Smooth muscle cell (in vitro differentiated cells): ENCODE data around the gene PRAMEF11. TPM values are rescaled to one million over a fixed set of nuclear protein-coding genes. Genes with fewer than 3 reads are reported as not detected.
"Not testable (repeated sequence)": the region's sequence is repeated elsewhere in the genome, so short reads cannot be mapped to it uniquely, and the experiment has no call there.

ENCODE experiments used
- DNase-seq: peaks from one replicate; lab custom pipeline; 2025; ENCODE audit not compliant: unreplicated experiment; lab: John Stamatoyannopoulos, UW
- H2AFZ ChIP-seq: fragments of 200-600 bp; sonication (generic); 2 replicates; pipeline ENCODE4 v1.6.0; 2016; ENCODE audit warnings: antibody characterized with exemption, low read depth, mild to moderate bottlenecking
- H3F3A ChIP-seq: fragments of 200-600 bp; sonication (generic); 2 replicates; pipeline ENCODE4 v1.6.0; 2017; ENCODE audit warnings: antibody characterized with exemption, low read depth
- H3K27ac ChIP-seq: fragments of 200-600 bp; sonication (generic); 2 replicates; pipeline ENCODE4 v1.5.1; 2016; ENCODE audit warnings: low read depth, mild to moderate bottlenecking
- H3K27me3 ChIP-seq: fragments of 200-600 bp; sonication (generic); 2 replicates; pipeline ENCODE4 v1.6.1; 2016; ENCODE audit warnings: low read depth, mild to moderate bottlenecking
- H3K36me3 ChIP-seq: fragments of 200-600 bp; sonication (generic); 2 replicates; pipeline ENCODE4 v1.5.1; 2016; ENCODE audit warnings: low read depth
- H3K4me1 ChIP-seq: fragments of 200-600 bp; sonication (generic); 2 replicates; pipeline ENCODE4 v1.5.1; 2016; ENCODE audit warnings: low read depth
- H3K4me2 ChIP-seq: fragments of 200-600 bp; sonication (generic); 2 replicates; pipeline ENCODE4 v1.6.0; 2016; ENCODE audit warnings: mild to moderate bottlenecking
- H3K4me3 ChIP-seq: fragments of 200-600 bp; sonication (generic); 2 replicates; pipeline ENCODE4 v1.5.1; 2016; ENCODE audit warnings: mild to moderate bottlenecking
- H3K79me2 ChIP-seq: fragments of 200-600 bp; sonication (generic); 2 replicates; pipeline ENCODE4 v1.6.0; 2016; ENCODE audit warnings: low read depth, mild to moderate bottlenecking
- H3K9ac ChIP-seq: fragments of 200-600 bp; sonication (generic); 2 replicates; pipeline ENCODE4 v1.6.0; 2016; ENCODE audit warnings: low read depth
- H3K9me3 ChIP-seq: fragments of 200-600 bp; sonication (generic); replicated peaks from 2 replicates; pipeline ENCODE4 v1.5.1; 2016; ENCODE audit warnings: low read depth
- H4K20me1 ChIP-seq: fragments of 200-600 bp; sonication (generic); 2 replicates; pipeline ENCODE4 v1.6.0; 2016; ENCODE audit warnings: low read depth
- WGBS: methylation state at CpG from one replicate; pipeline ENCODE4 v1.1.7; 2016; ENCODE audit warnings: low lambda C conversion rate; 5-methylcytosine and 5-hydroxymethylcytosine counted together
- polyA plus RNA-seq: library from polyadenylated mRNA; unstranded; fragments of >200 nt; fragmentation: Nextera tagmentation; extraction: Ambion mirVana; gene quantifications from 2 replicates; pipeline ENCODE4 v1.2.1, GENCODE V29; 2016
- total RNA-seq: library from RNA; depleted of rRNA; stranded (reverse); fragments of >200 nt; gene quantifications from 2 replicates; pipeline ENCODE4 v1.2.3, GENCODE V29; 2014
- TF ChIP-seq, protein P1 (sequence below): fragments of 200-600 bp; sonication (generic); IDR thresholded peaks from 2 replicates; pipeline ENCODE4 v1.5.1; 2017; ENCODE audit warnings: borderline replicate concordance, mild to moderate bottlenecking, antibody characterized with exemption; ENCODE audit not compliant: insufficient read depth, poor library complexity, severe bottlenecking

PRAMEF11 gene
- total and polyA plus RNA-seq, 2 experiments from 2014 or later: not detected

DNA sequence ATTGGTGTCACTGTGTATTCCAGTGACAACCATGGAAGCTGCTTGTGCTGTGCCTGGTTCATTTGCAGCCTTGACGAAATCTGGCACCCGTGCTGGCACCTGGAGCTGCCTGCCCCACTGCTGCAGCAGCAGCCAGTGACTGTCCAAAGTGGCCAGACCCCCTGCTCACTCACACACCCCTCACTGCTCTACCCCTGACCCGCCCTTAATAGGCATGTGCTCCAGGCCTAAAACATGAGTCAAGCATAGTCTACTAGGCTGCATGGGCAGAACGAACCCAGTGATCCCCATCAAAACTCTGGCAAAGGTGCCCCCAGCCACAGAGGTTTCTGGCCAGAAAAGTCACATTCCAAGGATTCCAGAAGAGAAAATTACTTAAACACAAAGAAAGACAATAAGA lies 32.3 kb downstream of the PRAMEF11 start:
- TF ChIP-seq, protein P1, sequence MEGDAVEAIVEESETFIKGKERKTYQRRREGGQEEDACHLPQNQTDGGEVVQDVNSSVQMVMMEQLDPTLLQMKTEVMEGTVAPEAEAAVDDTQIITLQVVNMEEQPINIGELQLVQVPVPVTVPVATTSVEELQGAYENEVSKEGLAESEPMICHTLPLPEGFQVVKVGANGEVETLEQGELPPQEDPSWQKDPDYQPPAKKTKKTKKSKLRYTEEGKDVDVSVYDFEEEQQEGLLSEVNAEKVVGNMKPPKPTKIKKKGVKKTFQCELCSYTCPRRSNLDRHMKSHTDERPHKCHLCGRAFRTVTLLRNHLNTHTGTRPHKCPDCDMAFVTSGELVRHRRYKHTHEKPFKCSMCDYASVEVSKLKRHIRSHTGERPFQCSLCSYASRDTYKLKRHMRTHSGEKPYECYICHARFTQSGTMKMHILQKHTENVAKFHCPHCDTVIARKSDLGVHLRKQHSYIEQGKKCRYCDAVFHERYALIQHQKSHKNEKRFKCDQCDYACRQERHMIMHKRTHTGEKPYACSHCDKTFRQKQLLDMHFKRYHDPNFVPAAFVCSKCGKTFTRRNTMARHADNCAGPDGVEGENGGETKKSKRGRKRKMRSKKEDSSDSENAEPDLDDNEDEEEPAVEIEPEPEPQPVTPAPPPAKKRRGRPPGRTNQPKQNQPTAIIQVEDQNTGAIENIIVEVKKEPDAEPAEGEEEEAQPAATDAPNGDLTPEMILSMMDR: no peak
- Histone ChIP-seq H3K27me3 (no peaks in the 10 kb centered on the region), H3K4me2 (no peak overlapping the region), H3K79me2 (no peaks in the 10 kb centered on the region), H3K4me1 (no peaks in the 10 kb centered on the region), H4K20me1 (no peaks in the 10 kb centered on the region), H2AFZ (no peak overlapping the region), H3K9me3 (no peaks in the 10 kb centered on the region), H3F3A (no peaks in the 10 kb centered on the region), H3K36me3 (no peaks in the 10 kb centered on the region), H3K27ac (no peak overlapping the region), H3K9ac (no peak overlapping the region), H3K4me3 (no peak overlapping the region)
- DNase-seq: no peak
- 70% methylated on average over 3 of the region's 4 CpGs for WGBS

DNA sequence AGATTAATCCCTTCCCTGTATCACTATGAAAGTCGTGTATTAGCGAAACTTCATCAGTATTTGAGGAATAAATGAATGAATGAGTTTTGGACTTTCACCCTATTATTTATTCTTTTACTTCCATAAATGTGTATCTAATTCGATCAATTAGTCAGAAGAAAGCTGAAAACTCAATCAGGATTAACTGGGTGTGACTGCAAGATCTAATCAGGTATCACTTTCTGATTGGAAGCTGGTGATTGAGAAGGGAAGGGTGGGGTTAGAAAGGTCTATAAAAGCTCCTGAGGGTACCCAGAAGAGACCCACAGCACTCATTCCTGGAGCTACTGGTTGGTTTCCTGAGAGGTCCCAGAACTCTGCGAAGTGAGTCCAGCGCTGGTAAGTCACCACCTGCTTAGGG lies 40.1 kb downstream of the PRAMEF11 start, which contains the start of gene PRAMEF1:
Gene PRAMEF1, plus strand, starts transcription at position 301 of the 400 bp plus-strand sequence. CDS start 1,831 bp downstream, outside the sequence.
- H4K20me1 ChIP-seq, H3F3A ChIP-seq, DNase-seq, H3K27ac ChIP-seq, H3K4me2 ChIP-seq, H3K9ac ChIP-seq, H2AFZ ChIP-seq, H3K79me2 ChIP-seq, H3K9me3 ChIP-seq, H3K4me3 ChIP-seq, H3K4me1 ChIP-seq, H3K36me3 ChIP-seq, H3K27me3 ChIP-seq: not testable (repeated sequence)
- 78% methylated on average over 5 of the region's 5 CpGs for WGBS

DNA sequence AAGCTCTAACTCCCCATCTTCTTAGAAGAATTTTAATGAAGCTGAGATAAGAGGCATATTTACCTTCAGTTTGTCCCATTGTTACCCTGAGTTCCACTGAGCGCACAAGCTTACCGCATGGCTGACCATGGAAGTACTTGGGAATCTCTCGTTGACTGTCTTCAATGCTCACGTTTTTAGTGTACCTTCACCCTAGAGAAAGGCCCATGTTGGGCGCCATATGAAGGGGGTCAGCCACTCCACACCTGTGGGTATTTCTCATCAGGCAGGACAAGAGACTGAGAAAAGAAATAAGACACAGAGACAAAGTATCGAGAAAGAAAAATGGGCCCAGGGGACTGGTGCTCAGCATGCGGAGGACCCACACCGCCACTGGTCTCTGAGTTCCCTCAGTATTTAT lies 46.5 kb downstream of the PRAMEF11 start:
- H4K20me1 ChIP-seq, H3K27ac ChIP-seq, H2AFZ ChIP-seq, H3K79me2 ChIP-seq, H3K9ac ChIP-seq, H3K36me3 ChIP-seq, H3K4me1 ChIP-seq, H3F3A ChIP-seq, H3K4me2 ChIP-seq, H3K9me3 ChIP-seq, H3K4me3 ChIP-seq, DNase-seq, H3K27me3 ChIP-seq: not testable (repeated sequence)
- 76% methylated on average over 8 of the region's 8 CpGs for WGBS

DNA sequence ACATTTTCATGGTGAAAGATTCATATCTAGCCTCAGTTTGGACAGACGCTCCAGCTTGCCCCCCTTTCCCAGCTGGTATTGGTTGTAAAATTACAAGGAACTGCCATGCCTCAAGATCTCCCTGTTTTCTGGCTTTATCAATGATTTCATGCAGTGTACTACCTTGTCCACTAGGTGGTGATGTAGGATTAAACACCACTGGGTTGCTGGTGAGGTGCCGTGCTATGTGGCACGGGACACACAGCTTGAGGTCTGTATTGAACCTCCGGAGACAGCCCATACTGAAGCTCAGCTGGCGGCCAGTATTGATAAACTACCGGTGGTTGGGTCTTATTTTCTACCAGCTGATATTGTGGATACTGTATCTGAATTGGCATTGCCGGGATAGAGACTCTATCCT lies 47.4 kb downstream of the PRAMEF11 start:
- not testable (repeated sequence) for H3F3A ChIP-seq, H3K9me3 ChIP-seq, DNase-seq, H3K4me2 ChIP-seq, H3K36me3 ChIP-seq, H4K20me1 ChIP-seq, H2AFZ ChIP-seq, H3K9ac ChIP-seq, H3K79me2 ChIP-seq, H3K4me3 ChIP-seq, H3K4me1 ChIP-seq, H3K27me3 ChIP-seq, H3K27ac ChIP-seq
- WGBS: 53% methylated on average over 6 of the region's 7 CpGs

DNA sequence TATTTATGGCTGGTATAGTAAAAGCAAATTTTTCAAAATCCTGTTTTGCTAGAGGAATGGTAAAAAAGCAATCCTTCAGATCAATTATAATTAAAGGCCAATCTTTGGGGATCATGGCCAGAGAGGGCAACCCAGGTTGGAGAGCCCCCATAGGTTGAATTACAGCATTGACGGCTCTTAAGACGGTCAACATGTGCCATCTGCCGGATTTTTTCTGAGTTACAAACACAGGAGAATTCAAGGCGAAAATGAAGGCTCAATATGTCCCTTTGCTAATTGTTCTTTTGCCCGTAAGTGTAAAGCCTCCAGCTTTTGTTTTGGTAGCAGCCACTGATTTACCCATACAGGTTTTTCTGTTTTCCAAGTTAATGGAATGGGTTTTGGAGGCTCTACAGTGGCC lies 49.7 kb downstream of the PRAMEF11 start:
- not testable (repeated sequence) for DNase-seq, H3K79me2 ChIP-seq
- 36% methylated on average over 5 of the region's 5 CpGs for WGBS

More for the DNA sequence above, 49.7 kb downstream of the PRAMEF11 start:
- H4K20me1 ChIP-seq, H3K27ac ChIP-seq, H2AFZ ChIP-seq, H3K4me2 ChIP-seq, H3K27me3 ChIP-seq, H3F3A ChIP-seq, H3K9ac ChIP-seq, H3K4me3 ChIP-seq, H3K9me3 ChIP-seq, H3K4me1 ChIP-seq, H3K36me3 ChIP-seq: not testable (repeated sequence)
